Measurements from ENCODE around the gene NKX2-2.

The NKX2-2 gene

GRCh38 chr20:21513881-21514540 lies at the start of gene NKX2-2:
Gene NKX2-2 (minus strand): TSS chr20:21514064. CDS start chr20:21513669, 395 bp downstream.
- no peak for DNase-seq

DNA sequence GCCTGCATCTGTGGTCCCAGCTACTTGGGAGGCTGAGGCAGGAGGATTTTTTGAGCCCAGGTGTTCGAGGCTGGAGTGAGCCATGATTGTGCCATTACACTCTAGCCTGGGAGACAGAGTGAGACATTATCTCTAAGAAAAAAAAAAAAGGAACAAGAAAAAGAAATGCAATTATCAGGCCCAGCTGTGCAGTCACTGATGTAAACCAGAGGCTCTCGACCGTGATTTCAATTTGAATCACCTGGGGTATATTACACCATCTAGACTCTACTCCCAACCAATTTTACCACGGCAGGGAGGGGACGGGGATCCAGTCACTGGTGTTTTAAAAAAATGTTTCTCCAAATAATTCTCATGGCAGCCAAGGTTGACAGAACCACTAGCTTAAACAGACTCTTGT lies 48.8 kb upstream of the NKX2-2 start:
- no peak for DNase-seq

- peak; percentile 34 for DNase-seq
Observed at GRCh38 chr20:21559305-21559704, 45.4 kb upstream of the NKX2-2 start.

- peak; percentile 53 for DNase-seq
Observed at GRCh38 chr20:21557241-21558020, 43.6 kb upstream of the NKX2-2 start.

DNA sequence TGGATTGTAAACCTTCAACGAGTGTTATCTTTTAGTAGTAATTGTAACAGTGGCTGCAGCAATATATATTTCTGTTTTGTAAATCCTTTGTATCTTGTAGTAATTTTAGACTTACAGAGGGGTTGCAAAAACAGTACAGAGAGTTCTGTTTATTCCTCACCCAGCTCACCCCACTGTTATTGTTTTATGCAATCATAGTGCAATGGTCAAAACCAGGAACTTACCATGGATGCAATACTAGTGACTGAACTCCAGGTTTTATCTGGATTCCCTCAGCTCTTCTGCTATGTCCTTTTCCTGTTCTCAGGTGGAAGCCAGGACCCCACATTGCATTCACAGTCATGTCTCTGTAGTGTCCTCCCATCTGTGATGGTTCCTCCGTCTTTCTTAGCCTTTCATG lies 42.5 kb upstream of the NKX2-2 start:
- no peak for DNase-seq

GRCh38 chr20:21555470-21556120 lies 41.7 kb upstream of the NKX2-2 start:
- no peak for DNase-seq

GRCh38 chr20:21554985-21555384 lies 41.1 kb upstream of the NKX2-2 start:
- no peak for DNase-seq

DNA sequence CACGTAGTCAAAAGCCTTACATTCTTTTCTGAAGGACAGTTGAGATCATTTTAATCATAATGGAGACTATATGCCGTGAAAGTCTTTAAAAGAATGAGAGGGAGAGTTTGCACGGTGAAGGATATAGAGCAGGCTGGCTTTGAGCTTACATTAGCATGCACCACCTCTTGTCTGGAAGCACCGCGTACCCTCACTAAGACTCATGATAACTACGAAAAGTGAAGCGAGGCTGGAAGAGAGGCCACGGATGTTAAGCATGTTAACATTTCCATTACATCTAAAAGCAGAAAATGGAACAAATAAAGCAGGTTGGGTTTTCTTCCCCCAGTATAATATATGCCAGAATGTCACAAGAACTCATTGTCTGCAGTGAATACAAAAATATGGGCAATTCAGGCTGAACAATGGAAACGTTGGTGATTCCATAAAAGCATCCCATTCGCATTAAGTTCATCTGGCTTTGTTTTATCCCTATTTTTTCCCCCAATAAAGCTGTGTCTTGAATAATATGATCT lies 40.6 kb upstream of the NKX2-2 start:
- DNase-seq: no peak

DNA sequence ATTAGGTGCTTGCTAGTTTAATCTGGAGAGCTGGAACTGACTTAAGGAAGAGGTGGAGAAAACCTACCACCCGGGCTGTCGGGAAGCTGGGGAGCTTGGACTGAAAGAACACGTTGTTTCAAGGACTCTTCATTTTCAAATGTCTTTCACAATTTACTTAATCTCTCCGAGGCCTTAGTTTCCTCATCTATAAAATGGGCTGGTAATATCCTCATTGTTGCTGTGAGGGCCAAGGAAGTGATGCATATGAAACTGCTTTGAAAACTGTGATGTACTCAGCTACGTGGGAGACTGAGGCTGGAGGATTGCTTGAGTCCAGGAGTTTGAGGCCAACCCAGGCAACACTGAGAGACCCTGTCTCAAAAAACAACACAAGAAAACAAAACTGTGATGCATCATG lies 36.7 kb upstream of the NKX2-2 start:
- no peak for DNase-seq

DNA sequence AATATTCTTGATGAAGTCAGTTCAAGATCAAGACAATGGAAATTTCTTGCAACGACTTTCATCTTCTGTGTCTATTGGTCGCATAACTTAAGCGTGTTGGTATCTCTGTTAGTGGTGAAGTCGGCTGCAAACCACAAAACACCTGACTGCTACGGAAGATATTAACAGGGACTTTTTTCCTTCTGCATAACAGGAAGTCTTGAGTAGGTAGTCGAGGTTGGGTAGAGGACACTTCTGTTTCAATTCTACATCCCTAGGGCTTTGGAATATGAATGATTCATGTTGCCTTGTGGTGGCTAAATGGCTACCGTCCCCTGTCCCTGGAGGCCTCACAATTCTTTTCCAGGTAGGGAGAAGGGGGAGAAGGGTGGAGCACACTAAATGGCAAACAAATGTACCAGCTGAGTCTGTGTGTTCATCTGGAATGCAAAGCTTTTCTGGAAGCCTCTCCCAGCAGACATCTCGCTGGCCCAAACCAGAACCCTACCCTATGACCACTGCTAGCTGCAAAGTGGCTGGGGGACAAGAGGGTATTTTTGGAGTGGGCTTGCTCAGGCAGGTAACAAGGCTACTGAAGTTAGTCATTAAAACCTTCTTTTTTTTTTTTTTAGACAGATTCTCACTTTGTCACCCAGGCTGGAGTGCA lies 34.6 kb upstream of the NKX2-2 start:
- peak; percentile 44 for DNase-seq

GRCh38 chr20:21546355-21546754 lies 32.5 kb upstream of the NKX2-2 start:
- DNase-seq: no peak

GRCh38 chr20:21539512-21539911 lies 25.6 kb upstream of the NKX2-2 start:
- no peak for DNase-seq

- no peak for DNase-seq
Observed at GRCh38 chr20:21534886-21535285, 21.0 kb upstream of the NKX2-2 start.

GRCh38 chr20:21534453-21534852 lies 20.6 kb upstream of the NKX2-2 start:
- no peak for DNase-seq

DNA sequence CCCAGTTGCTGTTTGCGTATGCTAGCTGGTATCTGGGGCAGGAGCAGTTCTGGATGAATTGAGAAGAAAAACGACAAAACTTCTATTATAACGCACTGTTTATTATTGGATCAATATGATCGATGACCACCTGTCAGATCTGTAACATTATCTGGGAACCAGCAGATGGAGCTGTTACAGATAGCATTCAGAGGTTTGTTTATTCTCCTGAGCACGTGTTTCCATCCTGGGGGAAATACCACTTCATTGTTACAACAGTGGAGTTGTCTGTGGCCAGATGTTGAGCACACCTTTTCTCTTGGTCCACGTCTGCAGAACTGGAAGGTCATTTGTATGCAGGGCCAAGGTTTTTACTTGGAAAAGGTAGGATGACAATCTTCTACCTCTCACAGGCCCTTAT lies 16.0 kb upstream of the NKX2-2 start:
- no peak for DNase-seq

GRCh38 chr20:21528870-21529269 lies 15.0 kb upstream of the NKX2-2 start:
- no peak for DNase-seq

DNA sequence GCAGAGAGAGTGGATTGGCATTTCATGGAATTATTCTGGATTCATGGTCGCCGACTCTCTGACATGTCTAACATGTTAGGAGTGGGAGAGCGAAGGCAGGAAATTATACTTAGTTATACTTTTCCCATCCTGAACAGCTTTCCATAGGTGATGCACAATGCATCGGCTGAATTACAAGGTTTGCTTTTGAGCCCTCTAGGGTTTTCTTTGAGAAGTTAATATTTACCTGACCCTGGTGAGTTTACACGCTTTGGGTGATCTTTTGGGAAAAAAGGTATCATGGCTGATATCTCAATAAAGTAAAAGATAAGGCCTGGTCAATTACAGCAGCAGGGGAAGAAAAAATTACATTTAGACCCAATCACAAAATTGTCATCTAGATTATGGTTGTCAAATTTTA lies 14.0 kb upstream of the NKX2-2 start:
- no peak for DNase-seq

DNA sequence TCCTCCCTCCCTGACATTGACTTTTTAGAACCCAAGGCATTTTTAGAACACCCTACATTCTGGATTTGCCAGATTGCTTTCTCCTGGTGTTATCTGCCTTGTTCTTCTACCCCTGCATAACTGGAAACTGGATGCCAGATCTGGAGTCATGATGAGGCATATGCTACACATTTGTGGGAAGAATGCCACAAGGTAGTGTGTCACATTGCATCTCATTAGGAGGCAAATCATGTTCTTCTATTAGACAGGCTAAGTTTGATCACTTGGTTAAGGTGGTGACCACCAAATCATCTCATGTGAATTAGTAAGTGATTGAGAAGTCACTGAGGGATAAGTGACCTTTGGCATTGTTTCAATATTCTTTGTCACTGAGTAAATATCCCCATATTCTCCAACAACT lies 12.9 kb upstream of the NKX2-2 start:
- no peak for DNase-seq

- DNase-seq: no peak
Observed at GRCh38 chr20:21523895-21524294, 10.0 kb upstream of the NKX2-2 start.

DNA sequence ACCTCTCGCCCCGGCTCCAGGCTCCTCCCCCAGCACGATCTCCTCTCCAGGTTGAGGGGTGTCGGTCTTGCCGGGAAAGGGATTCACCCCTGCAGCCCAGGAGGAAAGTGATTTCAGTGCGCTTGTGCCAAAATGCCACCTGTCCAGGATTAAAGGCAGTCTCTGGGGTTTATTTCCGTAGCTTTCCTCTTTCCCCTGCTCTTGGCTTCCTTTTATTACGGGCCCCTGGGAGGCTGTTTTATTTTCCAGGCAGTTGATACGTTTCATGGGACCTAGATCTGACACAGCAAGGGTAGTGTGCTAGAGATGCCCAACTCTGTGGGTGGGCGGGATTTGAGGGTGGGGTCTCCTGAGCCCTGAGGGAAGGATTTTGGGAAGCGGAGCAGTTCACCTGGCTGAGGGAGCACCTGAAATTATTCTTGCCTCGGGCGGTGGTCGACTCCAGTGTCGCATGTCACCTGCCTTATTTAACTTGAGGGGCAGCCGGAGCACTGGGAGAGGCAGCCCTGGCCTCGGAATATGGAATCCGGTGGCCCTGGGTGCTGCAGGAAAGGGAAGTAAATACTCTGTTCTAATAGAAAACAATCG lies 9.5 kb upstream of the NKX2-2 start:
- no peak for DNase-seq

GRCh38 chr20:21522481-21523280 lies 8.8 kb upstream of the NKX2-2 start:
- no peak for DNase-seq
